NCI-H128 (cell line): ENCODE measurements around the gene GP2.
"Not testable (repeated sequence)": the region's sequence is repeated elsewhere in the genome, so short reads cannot be mapped to it uniquely, and the experiment has no call there.

ENCODE experiments used
- DNase-seq: peaks from one replicate; lab custom pipeline; 2025; ENCODE audit not compliant: unreplicated experiment; lab: John Stamatoyannopoulos, UW

Gene GP2

DNA sequence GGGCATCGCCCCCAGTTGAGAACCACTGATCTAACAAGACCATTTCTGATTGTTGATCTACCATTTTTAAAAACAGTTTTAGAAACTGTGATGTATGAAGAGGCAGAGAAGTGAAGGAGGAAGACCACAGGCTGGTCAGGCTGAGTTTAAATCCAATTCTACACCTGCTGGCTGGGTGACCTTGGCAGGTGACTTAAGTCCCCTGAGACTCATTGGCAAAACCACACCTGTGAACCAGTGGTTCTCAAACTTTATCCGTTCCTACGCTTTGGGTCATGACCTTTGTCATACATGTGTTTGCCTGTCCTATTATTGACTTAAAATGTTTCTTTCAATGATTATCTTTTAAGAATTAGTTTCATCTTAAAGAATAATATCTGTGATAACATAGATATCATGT, 2.3 kb downstream of the GP2 start:
- DNase-seq = no peak

DNA sequence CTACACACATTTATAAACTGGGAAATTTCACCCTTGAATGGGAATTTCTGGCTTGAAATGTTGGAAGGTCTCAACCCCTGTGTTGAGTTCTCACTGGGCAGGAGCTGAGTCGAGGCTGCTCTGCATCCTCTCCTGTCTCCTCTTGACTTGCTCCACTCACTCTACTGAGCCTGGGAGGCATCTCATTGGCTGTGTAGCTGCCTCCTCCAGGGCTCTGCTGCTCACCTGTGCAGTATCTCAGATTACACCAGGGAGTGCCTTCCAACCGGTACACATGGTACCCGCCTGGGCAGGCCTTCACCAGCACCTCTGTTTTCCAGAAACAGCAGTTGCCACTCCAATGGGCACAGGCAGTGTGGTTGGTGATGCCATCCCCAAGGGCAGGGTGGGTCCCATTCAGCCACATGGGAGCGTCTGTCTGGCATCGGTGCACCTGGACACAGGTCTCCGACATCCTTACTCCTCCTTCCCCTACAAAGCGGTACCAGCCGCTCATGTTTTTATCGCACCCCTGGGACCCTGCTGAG, 3.7 kb downstream of the GP2 start:
- no peak for DNase-seq

DNA sequence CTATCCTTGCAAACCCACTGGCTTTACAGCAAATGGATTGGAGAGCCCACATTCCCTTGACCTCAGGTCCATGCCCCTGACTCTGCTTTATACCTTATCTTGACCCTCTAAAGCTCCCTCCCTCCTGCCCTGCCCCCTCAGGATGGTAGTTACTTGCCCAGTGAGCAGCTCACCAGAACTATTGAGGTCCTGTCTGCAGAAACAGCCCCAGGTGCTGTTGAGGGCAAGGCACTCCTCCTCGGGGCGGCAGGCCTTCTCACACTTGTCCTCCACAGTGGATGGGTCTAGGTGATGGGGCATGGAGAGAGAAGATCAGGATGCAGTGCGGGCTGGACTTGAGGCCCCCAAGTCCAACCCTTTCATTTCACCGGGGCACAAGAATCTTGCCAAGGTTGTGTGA, 4.6 kb downstream of the GP2 start:
- no peak for DNase-seq

DNA sequence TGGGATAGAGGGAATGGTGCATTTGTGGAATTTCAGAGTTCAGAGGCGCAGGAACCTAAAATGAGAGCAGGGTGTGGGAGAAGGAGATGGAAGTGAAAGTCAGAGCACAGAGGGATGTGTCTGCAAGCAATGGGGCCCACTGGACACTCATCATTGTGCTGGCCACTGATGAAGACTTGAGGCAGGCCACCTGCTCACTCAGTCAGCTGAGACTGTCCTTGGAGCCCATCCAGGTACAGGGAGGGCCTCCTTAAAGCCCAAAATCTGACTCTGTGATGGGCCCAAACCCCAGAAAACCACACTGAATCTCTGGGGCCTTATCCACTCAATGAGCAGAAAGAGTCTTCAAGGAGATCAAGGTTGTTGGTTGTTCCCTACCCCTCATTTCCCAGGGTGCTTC, 5.6 kb downstream of the GP2 start:
- DNase-seq = no peak

DNA sequence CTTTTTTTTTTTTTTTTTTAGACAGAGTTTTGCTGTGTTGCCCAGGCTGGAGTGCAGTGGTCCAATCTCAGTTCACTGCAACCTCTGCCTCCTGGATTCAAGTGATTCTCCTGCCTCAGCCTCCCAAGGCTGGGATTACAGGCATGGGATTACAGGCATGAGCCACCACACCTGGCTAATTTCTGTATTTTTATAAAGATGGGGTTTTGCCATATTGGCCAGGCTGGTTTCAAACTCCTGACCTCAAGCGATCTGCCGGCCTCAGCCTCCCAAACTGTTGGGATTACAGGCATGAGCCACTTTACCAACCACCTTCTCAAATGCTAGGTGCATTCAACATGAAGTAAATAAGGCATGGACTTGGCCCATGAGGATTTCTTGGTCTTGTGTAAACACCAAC, 6.3 kb downstream of the GP2 start:
- DNase-seq = not testable (repeated sequence)

- no peak for DNase-seq
These were observed 6.7 kb downstream of the GP2 start for GRCh38 chr16:20320592-20320991.

- no peak for DNase-seq
These were observed 7.1 kb downstream of the GP2 start for GRCh38 chr16:20320178-20320577.

DNA sequence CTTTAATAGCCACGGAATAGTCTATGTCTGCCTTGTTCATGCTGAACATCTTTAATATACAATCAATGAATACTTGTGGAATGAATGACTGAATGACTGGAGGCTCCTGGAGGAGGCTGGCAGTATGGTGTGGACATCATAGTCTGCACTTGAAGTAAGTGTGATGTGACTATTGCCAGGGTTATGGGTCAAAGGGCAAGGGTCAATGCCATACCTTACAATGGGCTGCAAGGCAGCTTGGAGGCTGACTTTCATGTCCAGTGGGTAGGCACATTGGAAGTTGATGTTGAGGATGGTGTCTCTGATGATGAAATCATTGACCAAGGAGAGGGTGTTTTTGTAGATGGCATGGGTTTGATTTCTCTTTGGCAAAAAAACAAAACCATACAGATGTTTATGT, 7.9 kb downstream of the GP2 start:
- no peak for DNase-seq

GRCh38 chr16:20318437-20318836, 8.9 kb downstream of the GP2 start:
- DNase-seq = no peak

GRCh38 chr16:20318006-20318405, 9.3 kb downstream of the GP2 start:
- DNase-seq = no peak

GRCh38 chr16:20317117-20317516, 10.2 kb downstream of the GP2 start:
- no peak for DNase-seq

DNA sequence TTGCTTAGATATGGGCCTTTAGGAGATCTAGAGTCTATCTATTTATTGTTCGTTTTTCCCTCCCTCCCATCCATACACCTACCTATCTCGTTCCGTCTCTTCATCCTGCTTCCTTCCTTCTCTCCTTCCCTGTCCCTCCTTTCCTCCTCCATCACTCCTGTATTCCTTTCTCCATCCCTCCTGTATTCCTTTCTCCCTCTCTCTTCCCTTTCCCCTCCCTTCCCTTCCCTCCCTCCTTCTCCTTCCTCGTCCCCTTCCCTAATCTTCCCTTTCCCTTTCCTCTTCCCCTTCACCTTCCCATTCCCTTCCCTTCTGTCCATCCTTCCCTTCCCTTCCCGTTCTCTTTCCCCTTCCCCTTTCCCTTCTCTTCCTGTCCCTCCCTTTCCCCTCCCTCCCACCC, 10.6 kb downstream of the GP2 start:
- no peak for DNase-seq

GRCh38 chr16:20315764-20316163, 11.5 kb downstream of the GP2 start:
- DNase-seq = no peak

- no peak for DNase-seq
These were observed 12.7 kb downstream of the GP2 start for GRCh38 chr16:20314575-20314974.

DNA sequence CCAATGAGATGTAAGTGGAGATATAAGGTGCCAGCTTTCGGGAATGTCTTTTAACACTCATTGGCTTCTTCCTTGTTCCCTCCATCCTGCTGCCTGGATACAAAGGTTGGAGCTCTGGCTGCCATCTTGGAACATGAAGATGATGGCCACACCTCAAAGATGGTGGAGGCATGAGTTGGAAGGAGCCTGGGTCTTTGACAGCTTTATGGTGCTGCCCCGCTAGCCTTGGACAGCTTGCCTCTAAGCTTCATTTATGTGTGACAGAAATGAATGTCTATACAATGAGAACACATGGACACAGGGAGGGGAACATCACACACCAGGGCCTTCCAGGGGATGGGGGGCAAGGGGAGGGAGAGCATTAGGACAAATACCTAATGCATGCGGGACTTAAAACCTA, 13.6 kb downstream of the GP2 start:
- DNase-seq = no peak

- DNase-seq = not testable (repeated sequence)
These were observed 14.7 kb downstream of the GP2 start for GRCh38 chr16:20312536-20313095.

DNA sequence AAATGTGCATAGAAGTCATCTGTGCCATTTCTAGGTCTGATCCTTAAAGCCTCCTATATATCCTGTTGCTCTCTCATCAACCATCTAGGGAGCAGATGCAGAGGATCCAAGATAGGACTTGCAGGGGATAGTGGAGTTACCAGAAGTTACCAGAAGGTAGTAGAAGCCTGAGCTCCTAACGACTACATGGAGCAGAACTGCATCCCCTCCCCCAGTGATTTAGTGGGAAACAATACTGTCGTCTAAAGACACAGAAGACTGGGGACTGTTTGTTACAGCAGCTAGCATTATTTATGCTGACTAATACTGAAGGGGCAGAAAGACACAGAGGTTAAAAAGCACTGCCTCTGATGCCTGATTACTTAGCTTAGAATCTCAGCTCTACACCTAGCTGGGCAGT, 15.8 kb downstream of the GP2 start:
- DNase-seq = no peak

DNA sequence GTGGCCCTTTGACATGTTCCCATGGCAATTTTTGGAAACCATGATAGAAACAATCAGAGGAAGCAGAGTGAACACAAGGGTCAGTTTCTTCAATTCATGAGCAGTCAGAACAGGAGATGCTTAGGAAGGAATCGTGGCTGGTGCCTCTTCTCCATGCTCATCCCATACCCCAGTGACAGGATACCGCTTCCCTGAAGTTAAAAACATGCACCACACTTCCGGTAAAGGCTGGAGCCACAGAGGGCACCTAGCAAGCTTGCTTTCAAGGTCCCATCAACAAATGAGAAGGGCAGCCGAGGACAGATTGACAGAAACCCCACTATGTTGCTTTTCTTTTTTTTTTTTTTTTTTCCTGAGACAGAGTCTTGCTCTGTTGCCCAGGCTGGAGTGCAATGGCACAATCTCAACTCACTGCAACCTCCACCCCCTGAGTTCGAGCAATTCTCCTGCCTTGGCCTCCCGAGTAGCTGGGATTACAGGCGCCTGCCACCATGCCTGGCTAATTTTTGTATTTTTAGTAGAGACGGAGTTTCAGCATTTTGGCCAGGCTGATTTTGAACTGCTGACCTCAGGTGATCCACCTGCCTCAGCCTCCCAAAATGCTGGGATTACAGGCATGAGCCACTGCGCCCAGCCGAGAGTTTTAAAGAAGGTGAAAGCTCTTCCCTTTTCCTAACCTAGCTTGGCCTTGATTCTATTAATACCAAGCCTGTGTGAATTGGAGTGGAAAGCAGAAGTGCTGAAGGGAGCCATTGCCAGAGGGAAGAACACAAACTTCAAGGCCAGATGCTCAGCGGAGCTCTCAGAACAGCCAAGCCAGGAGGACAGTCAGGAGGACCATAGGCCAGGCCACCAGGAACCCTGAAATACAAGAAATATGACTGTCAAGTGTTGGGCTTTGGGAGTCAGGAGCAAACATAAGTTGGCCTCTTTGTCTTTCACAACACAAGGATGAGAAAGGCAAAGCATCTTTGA, 16.6 kb downstream of the GP2 start:
- no peak for DNase-seq

DNA sequence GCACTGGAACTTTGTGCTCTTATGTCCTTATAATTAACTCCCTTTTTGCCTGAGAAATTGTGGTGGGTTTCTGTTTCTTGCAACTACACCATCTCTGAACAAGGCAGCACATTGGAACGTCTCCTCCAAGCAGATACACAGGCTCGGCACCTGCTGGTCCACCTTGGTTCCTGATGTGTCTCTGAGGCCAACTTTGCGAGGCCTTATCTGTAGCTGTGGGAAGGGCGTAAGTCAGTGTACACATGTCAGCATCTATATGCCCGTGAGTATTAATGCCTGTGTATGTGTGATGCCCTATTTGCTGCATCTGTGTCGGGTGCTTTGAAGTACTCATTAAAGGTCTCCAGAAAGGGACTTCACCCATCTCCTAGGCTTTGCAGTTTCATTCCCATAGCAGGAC, 17.5 kb downstream of the GP2 start:
- no peak for DNase-seq

DNA sequence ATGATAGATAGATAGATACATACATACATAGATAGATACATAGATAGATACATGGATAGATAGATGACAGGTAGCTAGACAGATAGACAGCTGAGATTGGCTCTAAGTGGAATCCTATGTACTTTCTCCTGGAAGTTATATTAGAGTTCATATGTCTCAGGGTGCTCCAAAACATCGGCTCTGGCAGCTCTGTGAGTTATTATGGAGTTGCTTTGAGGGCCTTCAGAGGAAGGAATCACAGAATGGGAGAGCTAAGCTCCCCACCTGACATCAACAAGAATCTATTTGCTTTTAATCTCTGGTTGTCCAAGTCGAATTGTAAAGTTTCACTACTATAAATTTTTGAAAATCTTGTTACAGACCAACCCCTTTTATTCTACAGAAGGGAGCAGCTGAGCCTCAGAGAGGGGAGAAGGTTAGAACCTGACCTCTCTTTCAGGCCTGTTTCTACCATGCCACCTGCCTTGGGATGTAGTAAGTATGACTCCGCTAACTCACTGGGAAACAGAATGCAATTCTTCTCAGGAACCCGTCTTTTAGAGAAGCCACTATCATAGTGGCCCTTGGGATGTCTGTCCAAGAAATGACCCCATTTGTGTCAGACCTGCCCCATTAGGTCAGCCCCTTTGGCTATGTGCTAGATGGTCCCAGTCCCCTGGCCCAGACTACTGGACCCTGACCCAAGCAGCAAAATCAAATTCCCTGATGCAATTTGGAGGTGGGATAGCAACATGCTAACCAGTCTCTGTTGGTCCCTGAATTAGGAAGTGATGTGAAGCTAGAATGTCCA, 18.3 kb downstream of the GP2 start:
- DNase-seq = no peak

GRCh38 chr16:20308266-20308665, 19.0 kb downstream of the GP2 start:
- no peak for DNase-seq

- no peak for DNase-seq
These were observed 19.5 kb downstream of the GP2 start for GRCh38 chr16:20307791-20308190.
